GM23248 (cell line): Measurements from ENCODE around the gene PODN. TPM values are rescaled to one million over a fixed set of nuclear protein-coding genes. Genes with fewer than 3 reads are reported as not detected.
A peak's percentile ranks its signal among the peaks of the same experiment; 100 is the strongest.

ENCODE experiments used
- DNase-seq: peaks from one replicate; pipeline ENCODE4 v3.0.0-alpha.2; 2015
- H2AFZ ChIP-seq: fragments of 200-600 bp; sonication (generic); 2 replicates; pipeline ENCODE4 v1.6.1; 2016; ENCODE audit warnings: antibody characterized with exemption
- H3F3A ChIP-seq: fragments of 200-600 bp; sonication (generic); 2 replicates; pipeline ENCODE4 v1.6.1; 2016; ENCODE audit warnings: mild to moderate bottlenecking, antibody characterized with exemption, mixed run types; ENCODE audit not compliant: insufficient read depth
- H3K27ac ChIP-seq: fragments of 200-600 bp; sonication (generic); 2 replicates; pipeline ENCODE4 v1.5.1; 2016; ENCODE audit warnings: mild to moderate bottlenecking
- H3K27me3 ChIP-seq: fragments of 200-600 bp; sonication (generic); replicated peaks from 2 replicates; pipeline ENCODE4 v1.6.1; 2016; ENCODE audit warnings: mild to moderate bottlenecking; ENCODE audit not compliant: insufficient read depth
- H3K36me3 ChIP-seq: fragments of 200-600 bp; sonication (generic); 2 replicates; pipeline ENCODE4 v1.6.1; 2016; ENCODE audit warnings: low read depth, mild to moderate bottlenecking
- H3K4me1 ChIP-seq: fragments of 200-600 bp; sonication (generic); 2 replicates; pipeline ENCODE4 v1.6.1; 2016; ENCODE audit warnings: mild to moderate bottlenecking; ENCODE audit not compliant: insufficient read depth
- H3K4me2 ChIP-seq: fragments of 200-600 bp; sonication (generic); one replicate; pipeline ENCODE4 v1.6.1; 2016; ENCODE audit warnings: mild to moderate bottlenecking; ENCODE audit not compliant: unreplicated experiment
- H3K4me3 ChIP-seq: fragments of 200-600 bp; sonication (generic); 2 replicates; pipeline ENCODE4 v1.5.1; 2016; ENCODE audit warnings: mild to moderate bottlenecking
- H3K79me2 ChIP-seq: fragments of 200-600 bp; sonication (generic); 2 replicates; pipeline ENCODE4 v1.6.1; 2016; ENCODE audit warnings: mild to moderate bottlenecking; ENCODE audit not compliant: insufficient read depth
- H3K9ac ChIP-seq: fragments of 200-600 bp; sonication (generic); 2 replicates; pipeline ENCODE4 v1.6.1; 2016; ENCODE audit warnings: mild to moderate bottlenecking
- H3K9me2 ChIP-seq: fragments of 200-600 bp; sonication (generic); 2 replicates; pipeline ENCODE4 v1.6.1; 2016; ENCODE audit warnings: mixed run types, mild to moderate bottlenecking, moderate library complexity; ENCODE audit not compliant: insufficient read depth
- H3K9me3 ChIP-seq: fragments of 200-600 bp; sonication (generic); one replicate; pipeline ENCODE4 v1.6.1; 2017; ENCODE audit warnings: low read depth
- H4K20me1 ChIP-seq: fragments of 200-600 bp; sonication (generic); 2 replicates; pipeline ENCODE4 v1.6.0; 2016; ENCODE audit not compliant: insufficient read depth
- EZH2 ChIP-seq: fragments of 200-600 bp; sonication (generic); IDR thresholded peaks from 2 replicates; pipeline ENCODE4 v1.6.1; 2018; ENCODE audit warnings: antibody characterized with exemption, mild to moderate bottlenecking; ENCODE audit not compliant: insufficient read depth, poor library complexity, severe bottlenecking
- EZH2phosphoT487 ChIP-seq: fragments of 200-600 bp; sonication (generic); IDR thresholded peaks from 2 replicates; pipeline ENCODE4 v1.6.1; 2018; ENCODE audit warnings: antibody characterized with exemption, moderate library complexity, mild to moderate bottlenecking, low read depth; ENCODE audit not compliant: insufficient read depth
- WGBS, 2 experiments: methylation state at CpG; one replicate each; pipeline ENCODE4 v1.1.6; 2015 to 2017; ENCODE audit warnings: low lambda C conversion rate in 2 of 2, low coverage in 1 of 2; ENCODE audit errors: missing lambda C conversion rate in 2 of 2; 5-methylcytosine and 5-hydroxymethylcytosine counted together
- in situ Hi-C: fragments of 300-500 bp; cut with MboI; formaldehyde crosslinking; loops from 2 replicates; pipeline ENCODE4 v1.15.0; 2020
- polyA plus RNA-seq: library from polyadenylated mRNA; unstranded; fragments of >200 nt; fragmentation: Nextera tagmentation; extraction: Ambion mirVana; gene quantifications from 2 replicates; pipeline ENCODE4 v1.2.1, GENCODE V29; 2016
- total RNA-seq: library from RNA; depleted of rRNA; stranded (reverse); fragments of >200 nt; shearing (Covaris generic); gene quantifications from 2 replicates; pipeline ENCODE4 v1.2.3, GENCODE V29; 2014

The PODN gene
- total and polyA plus RNA-seq, 2 experiments from 2014 or later, result 54.8 to 71.6 TPM

DNA sequence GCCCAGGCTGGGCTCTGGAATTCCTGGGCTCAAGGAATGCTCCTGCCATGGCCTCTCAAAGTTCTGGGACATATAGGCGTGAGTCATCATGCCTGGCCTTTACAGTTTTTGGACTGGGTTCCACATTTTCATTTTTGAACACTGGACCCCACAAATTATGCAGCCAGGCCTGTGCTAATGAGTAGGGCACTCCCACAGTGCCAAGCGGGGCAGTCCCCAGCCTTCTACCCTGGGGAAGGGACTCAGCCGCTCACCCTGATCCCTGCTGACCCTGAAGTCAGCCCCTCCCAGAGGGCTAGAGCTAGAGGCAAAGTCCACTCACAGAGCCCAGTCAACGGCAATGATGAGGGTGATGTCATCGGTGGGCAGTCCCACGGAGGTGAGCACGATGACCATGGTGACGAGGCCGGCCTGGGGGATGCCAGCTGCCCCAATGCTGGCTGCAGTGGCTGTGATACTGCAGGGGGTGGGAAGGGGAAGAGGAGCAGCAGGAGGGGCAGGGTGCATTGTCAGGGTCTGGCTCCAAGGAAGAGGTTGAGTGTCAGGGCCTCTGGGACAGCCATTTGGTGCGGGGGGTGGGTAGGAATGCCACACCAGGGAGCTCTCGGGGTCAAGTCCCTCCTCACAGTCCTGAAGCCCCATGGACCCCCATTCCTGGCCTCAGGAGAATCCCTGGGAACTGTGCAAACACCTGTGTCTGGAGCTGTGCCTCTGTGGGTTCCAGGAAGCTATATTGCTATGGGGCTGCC is 27.6 kb downstream of the PODN start:
- peak overlapping the region; percentile 7 for H3K4me2 ChIP-seq
- no peak overlapping the region for H2AFZ ChIP-seq
- in situ Hi-C loops, result no loop called here
- no peaks in the 10 kb centered on the region for H3K79me2 ChIP-seq
- H3K27ac ChIP-seq, result no peak overlapping the region
- H3K9me3 ChIP-seq, result no peaks in the 10 kb centered on the region
- no peaks in the 10 kb centered on the region for H3K9me2 ChIP-seq
- no peaks in the 10 kb centered on the region for H4K20me1 ChIP-seq
- no peaks in the 10 kb centered on the region for H3K36me3 ChIP-seq
- H3F3A ChIP-seq, result no peaks in the 10 kb centered on the region
- H3K4me3 ChIP-seq, result no peak overlapping the region
- WGBS, 2 experiments, result 87 to 91% methylated on average over 11 of the region's 11 CpGs
- peak; percentile 48 for DNase-seq
- H3K4me1 ChIP-seq, result peaks cover 8% of the 10 kb centered on the region
- no peaks in the 10 kb centered on the region for H3K27me3 ChIP-seq
- TF ChIP-seq EZH2 (no peak), EZH2phosphoT487 (no peak)
- H3K9ac ChIP-seq, result no peak overlapping the region

DNA sequence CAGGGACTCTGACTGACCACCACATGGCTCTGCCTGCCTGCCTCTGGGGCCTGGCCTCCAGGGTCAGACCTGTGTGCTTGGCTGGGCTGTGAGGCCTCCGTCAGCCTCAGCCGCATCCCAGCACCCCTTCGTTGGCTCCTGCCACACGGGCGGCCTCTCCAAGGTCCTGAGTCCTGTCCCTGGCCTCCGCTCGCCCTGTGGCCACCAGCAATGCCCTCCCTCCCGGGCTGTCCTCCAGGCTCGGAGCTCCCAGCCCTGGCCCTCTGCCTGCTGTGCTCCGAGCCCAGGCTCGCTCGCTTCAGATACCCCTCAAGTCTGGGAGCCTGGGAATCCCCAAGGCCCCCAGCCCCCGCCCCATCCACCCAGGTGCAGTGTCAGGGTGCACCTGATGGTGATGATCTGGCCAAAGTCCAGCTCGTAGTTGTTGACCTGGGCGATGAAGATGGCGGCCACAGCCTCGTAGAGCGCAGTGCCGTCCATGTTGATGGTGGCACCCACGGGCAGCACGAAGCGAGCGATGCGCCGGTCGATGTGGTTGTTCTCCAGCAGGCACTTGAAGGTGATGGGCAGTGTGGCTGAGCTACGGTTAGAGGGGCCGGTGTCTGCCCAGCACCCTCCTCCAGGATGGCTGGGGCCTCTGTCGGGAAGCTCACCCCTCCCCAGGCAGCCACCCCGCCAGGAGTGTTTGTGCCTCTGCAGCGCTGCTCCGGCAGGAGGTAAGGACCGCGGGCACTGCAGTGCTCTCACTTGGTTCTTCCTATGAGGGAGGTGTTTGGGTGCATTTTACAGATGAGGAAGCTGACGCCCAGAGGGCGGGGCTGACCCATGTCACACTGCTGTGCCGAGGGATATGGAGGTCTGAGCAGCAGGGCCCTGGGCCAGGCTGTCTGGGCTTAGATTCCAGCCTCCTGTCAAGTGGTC is 28.5 kb downstream of the PODN start:
- no peak for TF ChIP-seq EZH2phosphoT487
- TF ChIP-seq EZH2, result no peak
- H3K9me3 ChIP-seq, result no peaks in the 10 kb centered on the region
- no peaks in the 10 kb centered on the region for H3F3A ChIP-seq
- no peak overlapping the region for H3K4me3 ChIP-seq
- no peaks in the 10 kb centered on the region for H3K79me2 ChIP-seq
- no peak for DNase-seq
- WGBS, 2 experiments, result 74 to 78% methylated on average over 32 to 37 of the region's 37 CpGs
- no peak overlapping the region for H3K27ac ChIP-seq
- in situ Hi-C loops, result no loop called here
- H3K27me3 ChIP-seq, result no peaks in the 10 kb centered on the region
- H2AFZ ChIP-seq, result no peak overlapping the region
- H3K4me1 ChIP-seq, result peaks cover 8% of the 10 kb centered on the region
- no peaks in the 10 kb centered on the region for H3K36me3 ChIP-seq
- H3K9me2 ChIP-seq, result no peaks in the 10 kb centered on the region
- H3K4me2 ChIP-seq, result no peak overlapping the region
- no peaks in the 10 kb centered on the region for H4K20me1 ChIP-seq
- no peak overlapping the region for H3K9ac ChIP-seq

DNA sequence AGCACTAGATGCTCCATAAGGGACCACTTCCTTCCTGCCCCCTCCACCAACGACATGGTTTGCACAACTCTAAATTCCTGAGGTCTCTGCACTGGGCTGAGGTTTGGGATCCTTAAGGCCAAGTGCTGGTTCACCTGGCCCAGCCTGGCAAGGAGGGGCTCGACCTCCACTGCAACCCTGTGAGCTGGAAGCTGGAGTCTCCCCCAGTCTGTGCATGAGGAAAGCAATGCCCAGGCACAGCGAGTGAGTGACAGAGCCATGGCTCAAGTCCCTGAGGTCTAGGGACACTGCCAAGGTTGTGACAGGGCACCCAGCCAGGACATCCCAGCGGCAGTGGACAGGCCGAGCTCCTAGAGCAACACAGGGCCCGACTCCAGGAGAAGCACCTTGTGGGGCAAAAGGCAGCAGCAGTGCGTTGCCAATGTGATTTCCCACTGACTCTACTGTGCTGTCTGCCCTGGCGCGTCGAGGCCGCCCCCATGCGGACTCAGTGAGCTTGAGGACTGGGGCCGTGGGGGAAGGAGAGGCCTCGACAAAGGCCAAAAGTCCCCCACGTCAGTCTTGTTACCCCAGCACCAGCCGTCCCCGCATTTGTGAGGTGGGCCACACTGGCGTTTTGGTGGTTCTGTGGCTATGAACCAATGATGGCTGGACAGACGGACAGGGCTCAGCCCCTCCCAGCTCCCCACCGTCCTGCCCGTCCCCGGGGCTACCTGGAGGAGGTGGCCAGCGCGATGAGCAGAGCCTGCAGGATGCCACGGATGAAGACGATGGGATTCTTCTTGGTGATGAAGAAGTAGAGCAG is 30.0 kb downstream of the PODN start:
- H2AFZ ChIP-seq, result no peak overlapping the region
- H3K4me1 ChIP-seq, result peaks cover 8% of the 10 kb centered on the region
- no peaks in the 10 kb centered on the region for H4K20me1 ChIP-seq
- DNase-seq, result peak; percentile 20
- 85% methylated on average over 26 of the region's 26 CpGs for WGBS, 2 experiments
- TF ChIP-seq EZH2 (no peak), EZH2phosphoT487 (no peak)
- H3K4me2 ChIP-seq, result no peak overlapping the region
- H3K4me3 ChIP-seq, result no peak overlapping the region
- H3K36me3 ChIP-seq, result no peaks in the 10 kb centered on the region
- H3K79me2 ChIP-seq, result no peaks in the 10 kb centered on the region
- no peaks in the 10 kb centered on the region; the same call in 1 of the 2 replicates for H3F3A ChIP-seq
- no peaks in the 10 kb centered on the region for H3K9me3 ChIP-seq
- no peaks in the 10 kb centered on the region for H3K27me3 ChIP-seq
- H3K9me2 ChIP-seq, result no peaks in the 10 kb centered on the region
- in situ Hi-C loops, result no loop called here
- no peak overlapping the region for H3K9ac ChIP-seq
- no peak overlapping the region for H3K27ac ChIP-seq
